Osteoblast (primary cell): ENCODE measurements around the gene SLC2A2. TPM values are rescaled to one million over a fixed set of nuclear protein-coding genes. Genes with fewer than 3 reads are reported as not detected.

Source experiments
- DNase-seq: peaks from one replicate; pipeline ENCODE4 v3.0.0; 2011; ENCODE audit warnings: low spot score, mixed read lengths; ENCODE audit not compliant: insufficient read length; ENCODE audit errors: missing footprints
- H2AFZ ChIP-seq: 2 replicates; pipeline ENCODE4 v1.6.0; 2011; ENCODE audit warnings: mild to moderate bottlenecking, low read length
- H3K27ac ChIP-seq: 2 replicates; pipeline ENCODE4 v1.5.1; 2011; ENCODE audit warnings: mild to moderate bottlenecking, low read depth, low read length, moderate library complexity
- H3K27me3 ChIP-seq: 2 replicates; pipeline ENCODE4 v1.6.0; 2012; ENCODE audit warnings: mild to moderate bottlenecking, control low read depth, inconsistent platforms, low read length, moderate library complexity; ENCODE audit not compliant: insufficient read depth
- H3K36me3 ChIP-seq: 2 replicates; pipeline ENCODE4 v1.5.1; 2011; ENCODE audit warnings: mild to moderate bottlenecking, low read length, control low read depth, moderate library complexity; ENCODE audit not compliant: insufficient read depth
- H3K4me1 ChIP-seq: 2 replicates; pipeline ENCODE4 v1.5.1; 2011; ENCODE audit warnings: mild to moderate bottlenecking, low read length, control low read depth, moderate library complexity; ENCODE audit not compliant: insufficient read depth
- H3K4me2 ChIP-seq: 2 replicates; pipeline ENCODE4 v1.6.0; 2011; ENCODE audit warnings: mild to moderate bottlenecking, low read length; ENCODE audit not compliant: insufficient read depth
- H3K4me3 ChIP-seq: fragments of 200-600 bp; sonication (generic); 3 replicates; pipeline ENCODE4 v1.5.1; 2012; ENCODE audit warnings: mild to moderate bottlenecking, low read length, inconsistent platforms; ENCODE audit not compliant: insufficient read depth
- H3K79me2 ChIP-seq: 2 replicates; pipeline ENCODE4 v1.6.0; 2012; ENCODE audit warnings: mild to moderate bottlenecking, low read length, control low read depth, inconsistent platforms; ENCODE audit not compliant: insufficient read depth
- H3K9me3 ChIP-seq: 2 replicates; pipeline ENCODE4 v1.5.1; 2011; ENCODE audit warnings: low read depth, low read length, control low read depth
- H4K20me1 ChIP-seq: 2 replicates; pipeline ENCODE4 v1.6.0; 2012; ENCODE audit warnings: mild to moderate bottlenecking, low read length, control low read depth; ENCODE audit not compliant: insufficient read depth
- total RNA-seq: library from RNA; depleted of rRNA; stranded (reverse); fragments of >200 nt; gene quantifications from 2 replicates; pipeline ENCODE4 v1.2.3, GENCODE V29; 2012
- TF ChIP-seq, protein P1 (sequence below): IDR thresholded peaks from 2 replicates; pipeline ENCODE4 v1.5.1; 2011; ENCODE audit warnings: mild to moderate bottlenecking, low read depth, low read length, moderate library complexity; ENCODE audit errors: extremely low read depth

The SLC2A2 gene
- total RNA-seq, 1 donor, result not detected

DNA sequence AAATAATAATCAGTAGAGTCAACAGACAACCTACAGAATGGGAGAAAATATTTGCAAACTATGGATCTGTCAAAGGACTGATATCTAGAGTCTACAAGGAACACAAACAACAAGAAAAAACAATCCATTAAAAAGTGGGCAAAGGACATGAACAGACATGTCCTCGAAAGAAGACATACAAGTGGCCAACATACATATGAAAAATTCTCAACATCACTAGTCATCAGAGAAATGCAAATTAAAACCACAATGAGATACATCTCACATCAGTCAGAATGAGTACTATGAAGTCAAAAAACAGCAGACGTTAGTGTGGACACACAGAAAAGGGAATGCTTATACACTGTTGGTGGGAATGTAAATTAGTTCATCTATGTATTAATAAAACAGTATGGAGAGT, 33.7 kb downstream of the SLC2A2 start:
- H3K4me3 ChIP-seq, result no peak overlapping the region
- H3K36me3 ChIP-seq, result no peaks in the 10 kb centered on the region
- H3K27me3 ChIP-seq, result no peaks in the 10 kb centered on the region
- H3K4me1 ChIP-seq, result peaks cover 6% of the 10 kb centered on the region
- no peaks in the 10 kb centered on the region for H4K20me1 ChIP-seq
- H3K27ac ChIP-seq, result no peak overlapping the region
- no peak overlapping the region for H3K4me2 ChIP-seq
- no peak overlapping the region for H2AFZ ChIP-seq
- no peaks in the 10 kb centered on the region for H3K79me2 ChIP-seq
- TF ChIP-seq, protein P1, sequence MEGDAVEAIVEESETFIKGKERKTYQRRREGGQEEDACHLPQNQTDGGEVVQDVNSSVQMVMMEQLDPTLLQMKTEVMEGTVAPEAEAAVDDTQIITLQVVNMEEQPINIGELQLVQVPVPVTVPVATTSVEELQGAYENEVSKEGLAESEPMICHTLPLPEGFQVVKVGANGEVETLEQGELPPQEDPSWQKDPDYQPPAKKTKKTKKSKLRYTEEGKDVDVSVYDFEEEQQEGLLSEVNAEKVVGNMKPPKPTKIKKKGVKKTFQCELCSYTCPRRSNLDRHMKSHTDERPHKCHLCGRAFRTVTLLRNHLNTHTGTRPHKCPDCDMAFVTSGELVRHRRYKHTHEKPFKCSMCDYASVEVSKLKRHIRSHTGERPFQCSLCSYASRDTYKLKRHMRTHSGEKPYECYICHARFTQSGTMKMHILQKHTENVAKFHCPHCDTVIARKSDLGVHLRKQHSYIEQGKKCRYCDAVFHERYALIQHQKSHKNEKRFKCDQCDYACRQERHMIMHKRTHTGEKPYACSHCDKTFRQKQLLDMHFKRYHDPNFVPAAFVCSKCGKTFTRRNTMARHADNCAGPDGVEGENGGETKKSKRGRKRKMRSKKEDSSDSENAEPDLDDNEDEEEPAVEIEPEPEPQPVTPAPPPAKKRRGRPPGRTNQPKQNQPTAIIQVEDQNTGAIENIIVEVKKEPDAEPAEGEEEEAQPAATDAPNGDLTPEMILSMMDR, result no peak
- no peak for DNase-seq
- no peaks in the 10 kb centered on the region for H3K9me3 ChIP-seq

DNA sequence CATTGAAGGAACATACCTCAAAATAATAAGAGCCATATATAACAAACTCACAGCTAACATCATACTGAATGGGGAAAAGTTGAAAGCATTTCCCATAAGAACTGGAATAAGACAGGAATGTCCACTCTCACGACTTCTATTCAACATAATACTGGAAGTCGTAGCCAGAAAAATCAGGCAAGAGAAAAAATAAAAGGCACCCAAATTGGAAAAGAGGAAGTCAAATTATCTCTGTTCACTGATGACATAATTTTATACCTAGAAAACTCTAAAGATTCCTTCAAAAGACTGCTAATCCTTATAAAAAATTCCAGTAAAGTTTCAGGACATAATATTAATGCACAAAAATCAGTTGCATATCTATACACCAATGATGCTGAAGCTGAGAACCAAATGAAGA, 34.9 kb downstream of the SLC2A2 start:
- H3K4me1 ChIP-seq, result no peaks in the 10 kb centered on the region
- no peak overlapping the region for H3K4me2 ChIP-seq
- H2AFZ ChIP-seq, result no peak overlapping the region
- H3K79me2 ChIP-seq, result no peaks in the 10 kb centered on the region
- H3K9me3 ChIP-seq, result no peaks in the 10 kb centered on the region
- TF ChIP-seq, protein P1, result no peak
- H3K4me3 ChIP-seq, result no peak overlapping the region
- H3K36me3 ChIP-seq, result no peaks in the 10 kb centered on the region
- DNase-seq, result no peak
- H4K20me1 ChIP-seq, result no peaks in the 10 kb centered on the region
- no peaks in the 10 kb centered on the region for H3K27me3 ChIP-seq
- no peak overlapping the region for H3K27ac ChIP-seq

DNA sequence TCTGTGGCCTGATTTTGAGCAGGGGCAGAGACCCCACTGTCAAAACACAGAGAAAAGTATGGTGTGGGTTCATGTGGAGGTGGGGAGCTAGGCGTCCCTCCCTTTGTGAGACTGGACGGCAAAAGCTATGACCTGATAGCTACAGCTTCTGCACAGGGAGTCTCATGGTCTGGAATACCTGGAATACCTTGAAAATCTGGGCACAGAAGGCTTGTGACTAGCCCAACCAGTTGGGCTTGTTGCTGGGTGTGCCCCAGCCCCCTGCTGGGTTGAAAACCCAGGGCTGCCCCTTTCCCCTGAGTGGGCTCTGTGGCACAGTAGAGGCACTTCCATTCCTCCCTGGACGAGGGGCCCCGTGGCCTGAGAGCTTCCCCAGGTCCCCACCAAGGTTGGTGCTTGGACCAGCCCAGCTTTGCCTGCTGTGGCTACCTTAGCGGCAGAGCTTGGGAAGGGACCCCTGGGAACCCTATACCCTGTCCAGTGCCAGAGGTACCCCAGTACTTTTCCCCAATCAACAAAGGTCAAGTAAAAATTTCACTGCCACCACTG, 37.3 kb downstream of the SLC2A2 start:
- H3K36me3 ChIP-seq, result no peaks in the 10 kb centered on the region
- no peaks in the 10 kb centered on the region for H3K79me2 ChIP-seq
- no peaks in the 10 kb centered on the region for H3K9me3 ChIP-seq
- H2AFZ ChIP-seq, result no peak overlapping the region
- no peak for DNase-seq
- TF ChIP-seq, protein P1, result no peak
- H3K27ac ChIP-seq, result no peak overlapping the region
- H3K4me1 ChIP-seq, result no peaks in the 10 kb centered on the region
- H3K27me3 ChIP-seq, result no peaks in the 10 kb centered on the region
- no peak overlapping the region for H3K4me2 ChIP-seq
- H3K4me3 ChIP-seq, result no peak overlapping the region
- H4K20me1 ChIP-seq, result no peaks in the 10 kb centered on the region

DNA sequence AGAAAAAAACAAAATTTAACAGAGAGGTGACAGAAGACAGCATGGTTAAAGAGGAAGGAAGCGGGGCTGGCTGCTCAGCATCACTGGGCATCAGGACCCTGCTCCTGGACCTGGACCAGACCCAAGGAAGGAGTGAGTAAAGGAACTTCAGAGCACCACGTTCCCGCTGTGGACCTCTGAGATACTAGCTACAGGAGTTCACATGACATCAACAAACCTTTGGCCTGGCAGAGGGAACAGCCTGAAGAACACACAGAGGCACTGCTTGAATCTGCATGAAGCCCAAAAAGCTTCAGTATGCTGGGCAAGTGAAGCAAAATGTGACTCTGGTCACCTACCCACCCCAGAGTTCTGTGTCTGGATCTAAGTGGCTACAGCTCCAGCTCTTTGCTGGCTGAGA, 38.1 kb downstream of the SLC2A2 start:
- Histone ChIP-seq H3K36me3 (no peaks in the 10 kb centered on the region), H3K4me2 (no peak overlapping the region), H3K4me1 (no peaks in the 10 kb centered on the region), H4K20me1 (no peaks in the 10 kb centered on the region), H3K9me3 (no peaks in the 10 kb centered on the region), H2AFZ (no peak overlapping the region), H3K27me3 (no peaks in the 10 kb centered on the region), H3K27ac (no peak overlapping the region), H3K4me3 (no peak overlapping the region), H3K79me2 (no peaks in the 10 kb centered on the region)
- DNase-seq, result no peak
- TF ChIP-seq, protein P1, result no peak
